GM10266 (cell line): ENCODE measurements around the gene RHOBTB1.

Source experiments
- DNase-seq: peaks from one replicate; pipeline ENCODE4 v3.0.0; 2012; ENCODE audit errors: extremely low spot score
- TF ChIP-seq, protein P1 (sequence below): IDR thresholded peaks from 2 replicates; pipeline ENCODE4 v1.5.1; 2012; ENCODE audit warnings: mild to moderate bottlenecking, low read depth; ENCODE audit not compliant: control insufficient read depth, insufficient read depth; ENCODE audit errors: missing control alignments

RHOBTB1 gene

DNA sequence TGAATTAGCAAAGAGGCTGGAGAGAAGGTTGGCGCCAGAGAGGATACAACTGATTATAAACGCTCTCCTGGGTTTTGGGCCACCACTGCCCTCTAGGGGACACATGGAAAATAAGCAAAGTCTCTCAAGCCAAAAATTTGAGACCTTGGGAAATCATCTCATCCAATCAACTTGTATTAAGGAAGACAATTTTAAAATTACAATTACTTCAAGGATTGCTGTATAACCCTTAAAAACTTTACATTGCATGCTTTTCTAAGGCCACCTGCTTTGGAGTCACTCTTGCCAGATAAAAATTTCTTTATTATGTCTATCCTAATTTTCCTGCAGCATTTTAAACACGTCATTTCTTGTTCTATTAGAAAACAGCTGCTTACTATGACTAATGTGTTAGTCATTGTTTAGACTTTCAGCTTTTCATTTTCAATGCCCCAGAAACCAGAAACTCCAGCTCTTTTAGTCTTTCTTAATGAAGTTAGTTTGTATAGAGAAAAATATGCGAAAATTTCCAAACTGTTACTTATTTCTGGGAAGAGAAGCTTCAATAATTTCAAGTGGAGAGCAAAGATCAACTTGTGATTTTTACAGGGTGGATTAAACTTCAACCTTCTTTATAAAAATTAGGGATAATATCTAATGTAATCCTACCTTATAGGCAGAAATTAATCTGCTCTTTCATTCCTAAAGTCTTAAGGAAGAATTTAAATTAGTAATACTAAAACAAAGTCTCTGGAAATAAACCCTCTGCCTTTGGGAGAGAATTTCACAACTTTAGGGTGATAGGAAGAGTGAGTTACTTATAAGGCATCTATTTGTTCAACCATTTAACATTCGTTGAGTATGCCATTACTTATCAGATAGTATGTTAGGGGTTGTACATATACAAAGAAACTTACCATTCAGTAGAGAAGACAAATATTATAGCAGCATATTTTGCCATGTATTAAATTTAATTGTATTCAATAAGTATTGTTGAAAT is 20.6 kb upstream of the RHOBTB1 start:
- TF ChIP-seq, protein P1, sequence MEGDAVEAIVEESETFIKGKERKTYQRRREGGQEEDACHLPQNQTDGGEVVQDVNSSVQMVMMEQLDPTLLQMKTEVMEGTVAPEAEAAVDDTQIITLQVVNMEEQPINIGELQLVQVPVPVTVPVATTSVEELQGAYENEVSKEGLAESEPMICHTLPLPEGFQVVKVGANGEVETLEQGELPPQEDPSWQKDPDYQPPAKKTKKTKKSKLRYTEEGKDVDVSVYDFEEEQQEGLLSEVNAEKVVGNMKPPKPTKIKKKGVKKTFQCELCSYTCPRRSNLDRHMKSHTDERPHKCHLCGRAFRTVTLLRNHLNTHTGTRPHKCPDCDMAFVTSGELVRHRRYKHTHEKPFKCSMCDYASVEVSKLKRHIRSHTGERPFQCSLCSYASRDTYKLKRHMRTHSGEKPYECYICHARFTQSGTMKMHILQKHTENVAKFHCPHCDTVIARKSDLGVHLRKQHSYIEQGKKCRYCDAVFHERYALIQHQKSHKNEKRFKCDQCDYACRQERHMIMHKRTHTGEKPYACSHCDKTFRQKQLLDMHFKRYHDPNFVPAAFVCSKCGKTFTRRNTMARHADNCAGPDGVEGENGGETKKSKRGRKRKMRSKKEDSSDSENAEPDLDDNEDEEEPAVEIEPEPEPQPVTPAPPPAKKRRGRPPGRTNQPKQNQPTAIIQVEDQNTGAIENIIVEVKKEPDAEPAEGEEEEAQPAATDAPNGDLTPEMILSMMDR, result peak; percentile 80
- DNase-seq, result peak; percentile 53

DNA sequence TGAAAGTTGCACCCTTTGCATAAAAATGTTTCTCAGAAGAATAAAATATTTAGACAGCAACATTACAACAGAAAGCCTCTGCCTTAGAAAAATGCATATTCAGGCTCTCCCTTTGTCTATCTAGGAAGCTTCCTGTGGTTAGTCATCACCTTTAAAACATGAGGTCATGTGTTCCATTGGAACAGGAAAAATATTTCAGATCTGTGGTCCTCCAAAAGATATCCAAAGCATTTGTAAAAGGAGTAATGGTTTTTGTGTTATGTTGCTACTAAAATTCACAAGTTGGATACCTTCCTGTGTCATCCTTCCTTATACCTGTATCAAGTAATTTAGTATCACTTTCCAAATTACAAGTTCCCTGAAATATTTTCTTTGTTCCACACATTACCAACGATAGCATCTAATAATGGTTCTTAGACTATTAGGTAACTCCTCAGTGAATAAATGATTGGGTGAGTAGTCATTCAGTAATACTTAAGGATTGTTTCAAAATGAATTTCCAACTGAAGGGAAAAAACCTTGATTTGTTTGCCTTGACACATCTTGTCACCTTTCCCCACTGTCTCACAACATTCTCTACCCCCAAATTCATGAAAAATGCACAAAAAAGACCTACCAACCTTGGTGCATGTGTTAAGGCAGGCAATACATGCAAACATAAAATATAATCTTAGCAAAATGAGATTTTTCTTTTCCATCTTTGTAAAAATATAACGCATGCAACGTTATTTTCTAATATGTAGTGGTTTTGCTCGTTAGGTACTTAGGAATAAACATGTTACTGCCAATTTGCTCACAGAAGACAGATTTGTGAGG is 19.7 kb upstream of the RHOBTB1 start:
- no peak for DNase-seq
- TF ChIP-seq, protein P1, result no peak

DNA sequence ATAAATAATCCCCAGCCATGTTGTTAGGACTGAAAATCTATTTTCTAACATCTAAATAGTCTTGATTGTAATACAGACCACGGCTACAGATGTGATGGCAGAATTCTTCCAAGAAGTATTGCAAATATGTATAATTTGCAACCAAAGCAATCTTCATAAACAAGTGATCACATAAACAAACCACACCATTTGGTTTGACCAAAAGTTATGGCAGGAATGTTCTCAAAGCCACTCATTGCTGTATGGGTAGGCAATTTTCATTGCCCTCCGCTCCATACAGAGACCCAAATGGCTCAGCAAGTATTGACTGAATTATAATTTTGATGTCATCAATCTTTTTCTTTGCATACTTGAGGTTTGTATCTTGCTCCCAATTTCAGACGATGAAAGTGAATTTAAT is 19.0 kb upstream of the RHOBTB1 start:
- TF ChIP-seq, protein P1, result no peak
- DNase-seq, result no peak

GRCh38 chr10:60960913-60961312 is 16.9 kb upstream of the RHOBTB1 start:
- TF ChIP-seq, protein P1, result no peak
- DNase-seq, result no peak

GRCh38 chr10:60960031-60960430 is 16.0 kb upstream of the RHOBTB1 start:
- TF ChIP-seq, protein P1, result no peak

DNA sequence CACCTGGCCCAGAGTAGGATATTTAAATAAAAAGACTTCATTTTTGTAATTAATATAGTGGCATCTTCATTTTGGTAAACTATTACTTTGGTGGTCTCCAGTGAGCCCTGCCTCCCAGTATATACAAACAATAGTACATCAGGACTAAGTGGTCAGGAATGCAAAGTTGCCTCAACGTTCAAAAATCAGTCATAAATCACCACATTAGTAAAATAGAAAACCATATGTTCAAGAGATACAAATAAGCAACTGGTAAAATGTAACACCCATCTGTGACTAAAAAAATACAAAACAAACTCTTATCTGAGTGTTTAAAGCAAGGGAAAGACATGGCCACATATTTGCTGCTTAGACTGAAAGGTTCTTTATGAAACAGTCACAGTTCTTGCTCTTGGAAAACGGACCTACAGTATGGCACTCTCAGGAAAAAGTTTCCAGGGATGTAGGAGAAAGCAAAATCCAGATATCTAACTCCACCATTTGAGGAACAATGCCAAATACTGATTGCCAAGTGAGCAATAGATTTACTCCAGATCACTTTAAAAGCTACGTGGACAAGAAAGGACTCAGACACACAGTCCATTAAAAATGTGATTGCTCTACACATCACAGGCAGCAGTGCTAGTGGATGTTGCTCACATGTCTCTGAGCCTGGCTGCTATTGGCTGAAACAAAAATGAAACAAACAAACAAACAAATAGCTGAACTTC is 15.1 kb upstream of the RHOBTB1 start:
- no peak for DNase-seq
- TF ChIP-seq, protein P1, result no peak

More at GRCh38 chr10:60960031-60960430, 16.0 kb upstream of the RHOBTB1 start:
- no peak for DNase-seq
